D341Med (cell line): ENCODE measurements around the gene MTMR3.
A peak's percentile ranks its signal among the peaks of the same experiment; 100 is the strongest.

Experiments
- DNase-seq: peaks from one replicate; pipeline ENCODE4 v3.0.0; 2012; ENCODE audit warnings: low spot score

MTMR3 gene

GRCh38 chr22:29916007-29916544, 33.1 kb downstream of the MTMR3 start:
- DNase-seq: no peak

DNA sequence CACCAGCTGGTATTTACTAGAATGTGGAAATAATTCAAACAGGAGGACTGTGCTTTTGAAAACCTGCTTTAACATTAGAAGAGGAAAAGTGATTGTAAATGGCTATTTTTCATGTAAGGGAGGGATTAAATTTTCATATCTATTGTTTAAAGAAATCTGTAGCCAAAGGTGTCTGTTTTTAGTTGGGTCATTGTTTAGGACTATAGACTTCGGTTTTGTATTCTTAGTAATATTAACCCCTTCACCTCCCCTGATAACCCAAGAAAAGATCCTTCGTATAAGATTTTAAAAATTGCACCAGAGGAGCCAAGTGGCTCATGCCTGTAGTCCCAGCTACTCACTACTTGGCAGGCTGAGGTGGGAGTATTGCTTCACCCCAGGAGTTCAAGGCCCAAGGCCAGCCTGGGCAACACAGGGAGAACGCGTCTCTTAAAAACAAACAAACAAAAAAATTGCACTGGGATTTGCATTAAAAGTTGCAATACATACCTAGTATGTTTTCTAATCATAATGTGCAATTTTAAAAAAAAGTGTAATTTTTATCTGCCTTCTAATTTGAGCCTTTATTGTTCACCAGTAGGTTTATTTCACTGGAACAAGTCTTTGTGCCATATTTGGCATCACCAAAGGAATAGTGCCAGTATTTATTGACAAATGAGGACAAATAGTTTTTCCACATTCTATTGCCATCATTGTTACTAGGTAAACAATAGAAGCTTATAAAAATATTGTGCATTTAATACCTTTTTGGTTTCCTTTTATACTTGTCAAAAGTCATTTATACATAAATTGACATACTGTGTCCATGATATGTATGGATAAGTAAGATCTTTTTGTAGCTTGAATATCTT, 34.3 kb downstream of the MTMR3 start:
- DNase-seq: no peak

- no peak for DNase-seq
These were observed 42.4 kb downstream of the MTMR3 start for GRCh38 chr22:29925402-29925801.

GRCh38 chr22:29926057-29926456, 43.1 kb downstream of the MTMR3 start:
- DNase-seq: no peak

GRCh38 chr22:29932136-29932535, 49.2 kb downstream of the MTMR3 start:
- no peak for DNase-seq

GRCh38 chr22:29933619-29934018, 50.6 kb downstream of the MTMR3 start:
- no peak for DNase-seq

- no peak for DNase-seq
These were observed 51.6 kb downstream of the MTMR3 start for GRCh38 chr22:29934596-29934995.

- no peak for DNase-seq
These were observed 53.2 kb downstream of the MTMR3 start for GRCh38 chr22:29936186-29936585.

DNA sequence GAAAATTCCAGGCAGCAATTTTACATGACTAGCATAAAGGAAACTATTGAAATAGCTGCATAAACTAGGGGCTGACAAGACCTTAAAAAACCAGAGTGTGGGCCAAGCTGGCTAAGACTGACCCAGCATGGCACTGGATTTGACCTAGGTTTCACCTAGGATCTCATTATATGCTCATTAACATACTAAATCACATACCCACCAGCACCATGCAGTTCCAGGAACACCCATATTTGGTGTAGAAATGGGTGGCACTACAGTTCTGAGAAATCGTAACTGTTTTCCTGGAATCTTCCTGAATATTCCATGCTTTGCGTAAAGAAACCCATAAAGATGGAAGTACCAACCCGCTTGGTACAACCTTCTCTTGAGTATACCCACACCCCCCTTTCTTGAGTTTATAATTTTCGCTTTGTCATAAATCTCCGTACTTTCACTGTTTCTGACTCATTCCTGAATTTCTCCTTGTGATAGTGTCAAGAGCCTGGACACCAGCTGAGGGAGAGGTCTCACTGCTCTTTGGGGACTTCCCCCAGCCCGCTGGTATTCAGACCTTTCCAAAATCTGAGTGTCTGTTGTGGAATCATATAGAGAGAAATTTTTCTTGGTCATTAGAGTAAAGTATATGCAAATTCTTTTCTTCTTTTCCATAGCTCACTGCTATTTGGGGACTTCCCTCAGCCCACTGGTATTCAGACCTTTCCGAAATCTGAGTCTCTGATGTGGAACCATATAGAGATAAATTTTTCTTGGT, 55.1 kb downstream of the MTMR3 start:
- no peak for DNase-seq

- DNase-seq: no peak
These were observed 57.6 kb downstream of the MTMR3 start for GRCh38 chr22:29940526-29940925.

DNA sequence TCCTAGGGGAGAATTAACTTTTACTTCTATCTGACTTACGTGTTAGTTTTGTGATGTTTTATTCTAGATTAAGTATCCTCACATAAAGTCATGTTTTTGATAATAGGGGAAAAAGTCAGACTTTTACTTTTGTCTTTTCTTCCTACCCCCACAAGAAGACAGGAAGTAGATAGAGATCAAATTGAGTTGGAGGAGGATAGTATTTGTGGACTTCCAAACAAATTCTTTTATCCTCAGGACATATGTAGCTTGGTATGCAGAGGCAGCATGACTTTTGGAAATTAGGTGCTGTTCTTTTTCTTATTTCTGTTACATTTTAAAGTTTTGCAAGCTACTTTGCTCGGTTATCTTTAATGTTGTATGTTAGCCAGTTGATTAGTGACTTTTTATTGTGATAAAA, 61.4 kb downstream of the MTMR3 start:
- no peak for DNase-seq

DNA sequence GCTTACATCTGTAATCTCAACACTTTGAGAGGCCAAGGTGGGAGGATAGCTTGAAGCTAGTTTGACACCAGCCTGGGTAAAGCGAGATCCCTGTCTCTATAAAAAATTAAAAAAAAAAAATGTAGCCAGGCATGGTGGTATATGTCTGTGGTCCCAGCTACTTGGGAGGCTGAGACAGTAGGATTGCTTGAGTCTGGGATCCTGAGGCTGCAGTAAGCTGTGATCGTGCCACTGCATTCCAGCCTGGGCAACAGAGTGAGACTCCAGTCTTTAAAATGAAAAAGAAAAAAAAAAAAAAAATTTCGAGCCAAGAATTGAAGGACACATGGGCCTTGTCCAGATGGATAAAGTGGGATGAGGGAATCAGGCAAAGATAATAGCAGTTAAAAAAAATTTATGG, 62.5 kb downstream of the MTMR3 start:
- no peak for DNase-seq

DNA sequence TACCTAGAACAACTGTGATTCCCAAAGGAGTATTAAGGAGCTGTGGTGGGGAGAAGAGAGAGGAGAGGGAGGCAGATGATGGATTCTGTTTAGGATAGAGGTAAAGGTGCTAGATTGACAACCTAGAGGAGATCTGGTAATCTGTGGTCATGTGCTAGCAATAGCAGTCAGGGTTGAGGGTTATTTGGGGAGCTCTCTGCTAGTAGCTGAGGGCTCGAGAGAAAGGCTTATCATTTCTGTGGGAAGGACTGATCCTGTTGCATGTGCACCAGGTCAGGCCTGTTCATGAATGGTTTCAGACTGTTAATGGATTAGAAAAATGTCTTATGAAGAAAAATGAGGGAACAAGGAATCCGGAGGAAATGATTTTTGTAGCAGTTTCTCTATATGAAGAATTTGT, 63.2 kb downstream of the MTMR3 start:
- DNase-seq: peak; percentile 14

GRCh38 chr22:29947410-29948384, 64.7 kb downstream of the MTMR3 start:
- no peak for DNase-seq

- no peak for DNase-seq
These were observed 65.4 kb downstream of the MTMR3 start for GRCh38 chr22:29948385-29948769.

- DNase-seq: no peak
These were observed 66.9 kb downstream of the MTMR3 start for GRCh38 chr22:29949872-29950271.

GRCh38 chr22:29951791-29952413, 68.9 kb downstream of the MTMR3 start:
- no peak for DNase-seq

GRCh38 chr22:29954203-29954855, 71.4 kb downstream of the MTMR3 start:
- DNase-seq: no peak

GRCh38 chr22:29956680-29957079, 73.7 kb downstream of the MTMR3 start:
- DNase-seq: no peak

- no peak for DNase-seq
These were observed 75.2 kb downstream of the MTMR3 start for GRCh38 chr22:29958170-29958569.

GRCh38 chr22:29964776-29965175, 81.8 kb downstream of the MTMR3 start:
- DNase-seq: no peak
